Activated naive CD8-positive, alpha-beta T cell (primary cell): Measurements from ENCODE around the gene ACTR2.
A peak's percentile ranks its signal among the peaks of the same experiment; 100 is the strongest.
"Not testable (repeated sequence)": the region's sequence is repeated elsewhere in the genome, so short reads cannot be mapped to it uniquely, and the experiment has no call there.

Experiments used
- H3K27ac Mint-ChIP-seq: one replicate; pipeline ENCODE4 v1.8.0; 2021; ENCODE audit warnings: mixed read lengths
- H3K27me3 Mint-ChIP-seq: one replicate; pipeline ENCODE4 v1.8.0; 2021; ENCODE audit warnings: mixed read lengths
- H3K36me3 Mint-ChIP-seq: one replicate; pipeline ENCODE4 v1.8.0; 2021; ENCODE audit warnings: mixed read lengths
- H3K4me1 Mint-ChIP-seq: one replicate; pipeline ENCODE4 v1.8.0; 2021; ENCODE audit warnings: low read depth, mixed read lengths
- H3K4me3 Mint-ChIP-seq: one replicate; pipeline ENCODE4 v1.8.0; 2021; ENCODE audit warnings: mild to moderate bottlenecking, mixed read lengths
- H3K9me3 Mint-ChIP-seq: one replicate; pipeline ENCODE4 v1.8.0; 2021; ENCODE audit warnings: low read depth, mixed read lengths

The ACTR2 gene

DNA sequence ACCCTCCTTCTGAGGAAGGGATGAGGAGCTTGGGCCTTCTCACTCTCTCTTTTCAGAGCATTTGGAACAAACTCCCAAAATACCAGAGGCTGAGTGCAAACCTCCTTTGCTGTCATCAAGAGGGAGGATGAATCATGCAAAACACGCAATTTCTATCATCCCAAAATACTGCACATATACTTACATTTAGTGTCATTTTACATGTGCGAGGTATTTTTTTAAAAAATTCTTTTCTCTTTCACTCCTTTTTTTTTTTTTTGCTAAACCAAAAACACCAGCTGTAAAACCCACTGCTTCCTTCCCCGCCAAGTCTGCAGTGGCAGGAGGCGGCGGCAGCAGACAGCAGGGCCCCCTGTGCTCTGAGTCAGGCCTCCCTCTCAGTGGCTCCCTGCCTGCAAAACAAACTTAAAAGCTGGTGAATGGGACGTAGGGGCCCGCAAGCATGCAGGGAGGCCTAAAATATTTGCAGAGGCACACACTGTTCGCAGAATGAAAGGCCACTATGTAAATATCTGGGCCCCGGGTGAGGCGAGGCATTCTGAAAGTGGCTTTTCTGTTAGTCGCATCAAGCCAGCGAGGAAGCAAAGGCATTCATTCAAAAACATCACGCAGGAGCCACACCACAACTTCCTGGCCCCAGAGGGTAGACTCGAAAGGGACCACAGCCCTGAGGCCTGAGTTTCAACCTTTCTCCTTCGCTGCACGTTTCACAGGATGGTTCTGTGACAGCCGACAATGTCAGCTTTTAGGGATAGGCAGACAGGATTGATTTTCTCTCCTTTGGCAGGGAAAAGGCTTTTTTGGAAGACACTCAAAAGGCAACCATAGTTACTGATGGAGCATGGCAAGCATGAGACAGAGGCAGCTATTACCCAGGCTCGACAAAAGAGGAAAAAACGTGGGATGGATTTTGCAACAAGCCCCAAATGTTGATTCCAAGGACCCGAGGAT, 73.4 kb downstream of the ACTR2 start:
- peak overlapping the region; percentile 83 for H3K4me3 Mint-ChIP-seq
- no peaks in the 10 kb centered on the region for H3K9me3 Mint-ChIP-seq
- H3K4me1 Mint-ChIP-seq: peaks cover 42% of the 10 kb centered on the region
- no peaks in the 10 kb centered on the region for H3K36me3 Mint-ChIP-seq
- peak overlapping the region; percentile 96 for H3K27ac Mint-ChIP-seq
- H3K27me3 Mint-ChIP-seq: peaks cover 6% of the 10 kb centered on the region

DNA sequence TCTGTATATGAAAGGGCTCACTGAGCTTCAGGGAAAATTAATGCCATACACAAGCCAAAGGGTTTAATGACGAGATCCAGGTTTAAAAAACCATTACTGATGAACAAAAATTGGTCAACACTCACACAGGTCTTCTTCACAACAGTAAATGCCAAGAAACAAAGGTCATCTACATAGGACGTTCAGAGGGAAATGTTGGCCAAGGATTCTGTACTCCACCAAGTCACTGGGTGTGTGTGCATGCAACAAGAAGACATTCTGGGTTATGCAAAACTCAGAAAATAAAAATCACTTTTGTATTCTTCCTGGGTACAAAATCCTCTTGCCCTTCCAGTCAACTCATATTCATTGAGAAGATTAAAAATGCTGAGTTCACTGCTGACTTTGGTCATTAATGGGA, 78.3 kb downstream of the ACTR2 start:
- peaks cover 23% of the 10 kb centered on the region for H3K4me1 Mint-ChIP-seq

DNA sequence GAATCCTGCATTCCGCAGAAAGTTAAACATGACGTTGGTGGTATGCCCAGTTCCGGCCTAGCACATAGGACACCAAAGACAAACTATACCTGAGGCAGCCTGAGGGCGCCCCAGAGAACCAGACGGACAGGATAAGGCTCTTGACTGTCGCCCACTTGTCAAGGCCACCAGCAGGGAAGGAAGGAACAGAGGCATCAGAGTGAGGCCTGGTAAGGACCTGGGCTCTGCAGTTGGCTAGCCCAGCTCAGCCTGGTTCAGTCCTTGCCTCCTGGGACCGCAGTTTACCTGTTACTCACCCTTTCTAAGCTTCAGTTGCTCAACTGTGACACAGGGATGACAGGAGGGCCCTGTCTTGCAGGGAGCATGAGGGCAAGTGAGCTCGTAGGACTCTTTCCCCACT, 82.1 kb downstream of the ACTR2 start:
- H3K4me1 Mint-ChIP-seq: no peaks in the 10 kb centered on the region
- no peak overlapping the region for H3K4me3 Mint-ChIP-seq
- H3K27ac Mint-ChIP-seq: no peak overlapping the region
- no peaks in the 10 kb centered on the region for H3K9me3 Mint-ChIP-seq
- H3K36me3 Mint-ChIP-seq: peaks cover 7% of the 10 kb centered on the region
- H3K27me3 Mint-ChIP-seq: no peaks in the 10 kb centered on the region

More for the DNA sequence above, 78.3 kb downstream of the ACTR2 start:
- H3K36me3 Mint-ChIP-seq: no peaks in the 10 kb centered on the region
- no peak overlapping the region for H3K4me3 Mint-ChIP-seq
- H3K27me3 Mint-ChIP-seq: peaks cover 2% of the 10 kb centered on the region
- no peaks in the 10 kb centered on the region for H3K9me3 Mint-ChIP-seq
- H3K27ac Mint-ChIP-seq: no peak overlapping the region

DNA sequence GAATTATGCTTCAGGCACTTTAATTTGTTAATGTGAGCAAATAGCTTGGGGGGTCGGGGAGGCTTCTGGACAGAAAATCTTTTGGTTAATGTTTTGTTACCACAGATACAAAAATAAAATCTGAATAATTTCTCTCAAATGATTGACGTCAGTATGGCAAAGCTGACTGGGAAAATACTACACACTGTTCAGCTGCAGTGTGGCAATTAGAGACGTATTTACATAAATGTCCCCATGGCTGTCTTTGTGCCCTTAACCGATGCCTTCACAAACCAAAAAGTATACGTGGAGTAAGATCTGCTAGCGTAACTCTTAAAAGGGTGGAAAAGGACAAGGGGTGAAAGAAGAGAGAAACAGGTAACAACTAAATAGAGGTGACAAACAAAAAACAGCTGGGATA, 83.4 kb downstream of the ACTR2 start:
- Mint-ChIP-seq H3K9me3 (no peaks in the 10 kb centered on the region), H3K4me3 (no peak overlapping the region), H3K36me3 (peaks cover 7% of the 10 kb centered on the region), H3K27ac (no peak overlapping the region), H3K4me1 (no peaks in the 10 kb centered on the region), H3K27me3 (no peaks in the 10 kb centered on the region)

DNA sequence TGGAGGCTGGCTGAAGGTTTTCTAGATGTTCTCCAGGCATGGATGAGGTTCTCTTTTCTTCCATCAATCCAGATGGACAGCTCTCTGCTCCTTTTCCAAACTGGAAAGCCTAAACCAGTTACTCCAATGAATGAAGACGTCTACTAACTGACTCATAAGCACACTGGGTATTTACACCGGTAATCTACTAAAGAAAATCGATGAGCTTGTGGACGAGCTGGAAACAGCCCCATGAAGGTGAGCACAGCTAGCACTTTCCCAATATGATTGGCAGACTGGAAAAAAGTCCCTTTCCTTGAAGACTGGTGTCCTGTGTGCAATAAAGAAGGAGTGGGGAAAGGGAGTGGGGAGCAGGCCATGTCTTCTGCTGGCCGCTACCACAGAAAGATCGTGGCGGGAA, 84.0 kb downstream of the ACTR2 start:
- H3K9me3 Mint-ChIP-seq: no peaks in the 10 kb centered on the region
- no peak overlapping the region for H3K4me3 Mint-ChIP-seq
- H3K4me1 Mint-ChIP-seq: no peaks in the 10 kb centered on the region
- peaks cover 7% of the 10 kb centered on the region for H3K36me3 Mint-ChIP-seq
- no peaks in the 10 kb centered on the region for H3K27me3 Mint-ChIP-seq
- H3K27ac Mint-ChIP-seq: no peak overlapping the region

DNA sequence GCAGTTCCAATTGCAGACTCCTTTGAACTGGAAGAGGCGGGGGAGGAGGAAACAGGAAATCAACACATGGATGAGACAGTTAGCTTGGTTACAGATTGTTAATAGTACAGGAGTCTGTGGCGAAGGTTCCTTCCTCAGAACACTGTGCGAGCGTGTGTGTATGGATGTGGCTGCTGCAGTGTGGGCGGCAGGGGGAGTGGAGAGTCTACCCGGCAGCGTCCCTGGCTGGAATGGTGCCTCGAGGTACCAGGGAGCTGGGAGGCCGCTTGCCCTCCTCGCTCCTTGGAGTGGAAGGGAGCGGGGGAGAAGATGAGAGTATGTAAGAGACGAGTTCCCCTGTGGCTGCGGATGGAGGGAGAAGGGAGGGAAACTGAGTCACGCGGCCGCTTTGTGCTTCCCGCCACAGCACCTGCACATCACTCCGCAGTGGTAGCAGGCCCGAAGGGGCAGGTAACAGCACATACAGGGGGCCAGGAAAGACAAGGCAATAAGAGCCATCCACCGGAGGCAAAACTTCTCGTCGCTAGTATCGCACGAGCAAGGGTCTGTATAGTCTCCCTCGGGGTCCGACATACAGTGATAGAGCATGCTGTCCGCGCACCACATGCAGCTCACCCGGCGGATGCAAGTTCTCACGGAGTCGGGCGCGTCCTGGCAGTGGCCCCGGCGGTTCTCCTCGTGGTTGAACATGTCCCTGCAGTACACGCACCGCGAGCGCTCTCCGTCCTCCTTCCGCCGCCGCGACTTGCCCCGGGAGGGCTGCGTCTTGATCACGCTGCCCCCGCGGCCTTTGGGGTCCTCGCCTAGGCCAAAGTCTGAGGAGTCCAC, 85.7 kb downstream of the ACTR2 start:
- Mint-ChIP-seq H3K27me3 (no peaks in the 10 kb centered on the region), H3K36me3 (peaks cover 7% of the 10 kb centered on the region), H3K27ac (no peak overlapping the region)

DNA sequence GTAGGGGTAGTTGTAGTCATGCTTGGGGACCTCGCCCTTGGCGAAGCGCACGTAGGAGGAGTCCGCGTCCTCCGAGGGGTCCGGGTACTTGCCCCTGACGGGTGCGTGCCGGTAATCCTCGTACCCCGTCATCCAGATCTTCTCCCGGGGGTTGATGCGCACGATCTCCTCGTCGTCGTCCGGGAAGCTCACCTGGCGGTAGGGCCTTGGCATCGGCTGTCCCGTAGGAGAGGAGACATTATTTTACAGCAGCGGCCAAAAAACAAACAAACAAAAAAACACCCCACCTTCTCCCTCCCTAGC, 86.3 kb downstream of the ACTR2 start:
- Mint-ChIP-seq H3K9me3 (no peaks in the 10 kb centered on the region), H3K27me3 (no peaks in the 10 kb centered on the region), H3K27ac (no peak overlapping the region), H3K4me3 (no peak overlapping the region), H3K4me1 (no peaks in the 10 kb centered on the region), H3K36me3 (peaks cover 7% of the 10 kb centered on the region)

More for the DNA sequence above, 85.7 kb downstream of the ACTR2 start:
- Mint-ChIP-seq H3K4me3 (no peak overlapping the region), H3K9me3 (no peaks in the 10 kb centered on the region), H3K4me1 (no peaks in the 10 kb centered on the region)

DNA sequence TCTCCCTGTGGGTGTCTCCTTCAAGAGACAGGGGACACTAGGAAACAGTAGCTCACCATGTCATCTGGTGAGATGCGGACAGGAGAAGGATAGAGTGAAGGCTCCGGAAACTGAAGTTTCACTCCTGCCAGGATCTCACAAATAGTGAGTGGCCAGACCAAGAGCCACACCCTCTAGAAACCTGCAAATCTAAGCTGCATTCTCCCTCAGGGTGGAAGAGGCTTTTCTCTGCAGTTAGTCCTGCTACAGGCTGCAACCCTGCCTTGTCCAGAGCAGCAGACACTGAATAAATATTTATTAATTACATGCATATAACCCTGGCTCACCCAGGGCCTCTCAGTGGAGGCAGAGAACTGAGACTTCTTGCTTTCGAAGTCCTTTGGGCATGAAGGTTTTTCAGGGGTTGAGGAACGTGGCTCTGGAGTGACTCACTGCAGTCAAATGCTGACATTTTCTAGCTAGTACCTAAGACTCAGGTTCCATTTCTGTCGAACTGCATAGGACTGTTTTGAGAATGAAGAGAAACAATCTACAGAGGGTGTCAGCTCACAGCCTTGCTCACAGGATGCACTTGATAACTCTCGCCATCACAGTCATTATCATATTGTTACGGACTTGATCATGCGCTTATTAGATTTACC, 87.3 kb downstream of the ACTR2 start:
- no peaks in the 10 kb centered on the region for H3K27me3 Mint-ChIP-seq
- H3K36me3 Mint-ChIP-seq: peaks cover 8% of the 10 kb centered on the region
- no peak overlapping the region for H3K27ac Mint-ChIP-seq
- no peak overlapping the region for H3K4me3 Mint-ChIP-seq
- no peaks in the 10 kb centered on the region for H3K9me3 Mint-ChIP-seq
- no peaks in the 10 kb centered on the region for H3K4me1 Mint-ChIP-seq

DNA sequence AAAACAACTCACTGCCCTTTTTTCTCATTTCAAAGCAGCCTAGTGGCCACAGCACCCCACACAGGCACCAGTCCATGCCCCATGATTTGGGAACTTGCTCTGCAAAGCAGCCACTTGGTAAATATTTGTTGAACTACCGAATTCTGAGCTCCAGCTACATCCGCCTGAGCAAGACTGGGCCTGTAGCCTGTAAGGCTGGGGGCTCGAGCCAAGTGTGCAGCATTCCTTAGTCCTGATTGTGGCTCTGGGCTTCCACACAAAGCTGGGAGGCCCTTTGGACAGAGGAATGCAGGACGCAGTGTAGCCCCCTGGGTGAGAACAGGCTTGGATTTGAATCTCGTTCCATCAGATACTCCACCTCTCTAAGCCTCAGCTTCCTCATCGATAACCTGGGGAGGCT, 88.4 kb downstream of the ACTR2 start:
- Mint-ChIP-seq H3K36me3 (peaks cover 8% of the 10 kb centered on the region), H3K27me3 (no peaks in the 10 kb centered on the region), H3K27ac (no peak overlapping the region)

DNA sequence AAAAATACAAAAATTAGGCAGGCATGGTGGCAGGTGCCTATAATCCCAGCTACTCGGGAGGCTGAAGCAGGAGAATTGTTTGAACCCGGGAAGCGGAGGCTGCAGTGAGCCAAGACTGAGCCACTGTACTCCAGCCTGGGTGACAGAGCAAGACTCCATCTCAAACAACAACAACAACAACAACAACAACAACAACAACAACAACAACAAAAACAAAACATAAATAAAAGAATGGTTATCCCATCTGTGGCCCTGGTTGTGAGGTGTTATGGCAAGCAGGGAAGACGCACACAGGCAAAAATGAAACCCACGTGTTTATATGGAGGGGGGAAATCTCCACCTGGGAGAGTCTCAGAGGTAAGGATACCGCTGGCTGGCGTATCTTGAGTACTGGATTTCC, 89.7 kb downstream of the ACTR2 start:
- not testable (repeated sequence) for H3K9me3 Mint-ChIP-seq, H3K4me1 Mint-ChIP-seq, H3K27ac Mint-ChIP-seq, H3K36me3 Mint-ChIP-seq, H3K27me3 Mint-ChIP-seq, H3K4me3 Mint-ChIP-seq

More for the DNA sequence above, 88.4 kb downstream of the ACTR2 start:
- Mint-ChIP-seq H3K4me3 (no peak overlapping the region), H3K9me3 (no peaks in the 10 kb centered on the region), H3K4me1 (no peaks in the 10 kb centered on the region)

DNA sequence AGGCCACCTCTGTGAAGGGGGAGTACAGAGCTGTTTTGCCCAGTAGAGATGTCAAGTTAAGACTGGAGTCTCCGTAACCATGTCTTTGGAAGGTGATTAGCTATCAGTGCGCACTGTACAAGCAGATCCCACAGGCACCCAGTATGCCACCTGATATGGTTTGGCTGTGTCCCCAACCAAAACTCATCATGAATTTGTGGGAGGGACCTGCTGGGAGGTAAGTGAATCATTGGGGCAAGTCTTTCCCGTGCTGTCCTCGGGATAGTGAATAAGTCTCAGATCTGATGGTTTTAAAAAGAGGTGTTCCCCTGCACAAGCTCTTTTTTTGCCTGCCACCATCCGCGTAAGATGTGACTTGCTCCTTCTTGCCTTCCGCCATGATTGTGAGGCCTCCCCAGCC, 90.2 kb downstream of the ACTR2 start:
- H3K27ac Mint-ChIP-seq: no peak overlapping the region
- no peaks in the 10 kb centered on the region for H3K4me1 Mint-ChIP-seq
- H3K27me3 Mint-ChIP-seq: no peaks in the 10 kb centered on the region

DNA sequence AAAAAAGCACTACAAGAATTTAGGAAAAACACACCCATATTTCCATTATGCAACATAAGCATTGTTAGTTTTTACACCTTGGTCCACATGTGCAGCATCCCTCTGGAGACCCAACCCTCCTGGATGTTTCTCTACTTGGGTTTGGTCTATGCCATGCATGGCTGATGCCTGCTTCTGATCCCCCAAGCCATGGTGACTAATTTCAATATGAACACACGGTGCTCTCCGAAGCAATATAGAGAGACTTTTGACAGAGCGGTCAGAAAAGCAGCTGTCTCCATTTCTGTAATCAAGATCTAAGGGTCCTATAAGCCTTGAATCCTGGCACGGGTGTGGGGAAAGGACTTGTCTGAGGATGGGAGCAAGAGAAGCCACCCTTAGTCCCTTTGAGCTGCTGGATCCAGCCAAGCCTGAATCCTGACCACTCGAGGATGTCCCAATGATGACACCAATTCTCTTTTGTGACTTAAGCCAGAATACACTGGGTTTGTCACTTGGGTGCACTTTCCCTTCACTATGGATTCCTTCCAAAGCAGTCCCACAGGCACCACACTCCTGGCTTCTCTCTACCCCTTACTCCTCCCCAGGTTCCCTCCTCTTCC, 91.5 kb downstream of the ACTR2 start:
- Mint-ChIP-seq H3K4me1 (no peaks in the 10 kb centered on the region), H3K4me3 (no peak overlapping the region), H3K36me3 (peaks cover 4% of the 10 kb centered on the region), H3K9me3 (no peaks in the 10 kb centered on the region), H3K27ac (no peak overlapping the region), H3K27me3 (no peaks in the 10 kb centered on the region)

More for the DNA sequence above, 90.2 kb downstream of the ACTR2 start:
- Mint-ChIP-seq H3K36me3 (peaks cover 7% of the 10 kb centered on the region), H3K4me3 (no peak overlapping the region), H3K9me3 (no peaks in the 10 kb centered on the region)

DNA sequence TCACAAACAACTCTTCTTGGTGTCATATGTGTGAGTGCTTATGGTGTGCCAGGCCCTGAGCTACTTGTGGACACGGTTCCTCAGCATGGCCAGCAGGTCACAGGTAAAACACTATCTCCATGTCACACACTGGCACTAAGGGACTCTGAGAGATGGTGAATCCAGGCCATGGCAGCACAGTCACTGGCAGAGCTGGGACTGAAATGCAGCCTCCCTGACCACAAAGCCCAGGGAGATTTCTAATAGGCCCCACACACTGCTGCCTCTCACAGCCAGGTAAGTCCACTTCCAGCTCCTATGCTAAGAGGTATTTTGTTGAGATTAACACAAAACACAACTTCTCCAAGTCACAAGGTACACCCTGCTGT, 92.0 kb downstream of the ACTR2 start:
- no peak overlapping the region for H3K4me3 Mint-ChIP-seq
- H3K27me3 Mint-ChIP-seq: no peaks in the 10 kb centered on the region
- H3K9me3 Mint-ChIP-seq: no peaks in the 10 kb centered on the region
- no peak overlapping the region for H3K27ac Mint-ChIP-seq
- no peaks in the 10 kb centered on the region for H3K4me1 Mint-ChIP-seq
- peaks cover 6% of the 10 kb centered on the region for H3K36me3 Mint-ChIP-seq

DNA sequence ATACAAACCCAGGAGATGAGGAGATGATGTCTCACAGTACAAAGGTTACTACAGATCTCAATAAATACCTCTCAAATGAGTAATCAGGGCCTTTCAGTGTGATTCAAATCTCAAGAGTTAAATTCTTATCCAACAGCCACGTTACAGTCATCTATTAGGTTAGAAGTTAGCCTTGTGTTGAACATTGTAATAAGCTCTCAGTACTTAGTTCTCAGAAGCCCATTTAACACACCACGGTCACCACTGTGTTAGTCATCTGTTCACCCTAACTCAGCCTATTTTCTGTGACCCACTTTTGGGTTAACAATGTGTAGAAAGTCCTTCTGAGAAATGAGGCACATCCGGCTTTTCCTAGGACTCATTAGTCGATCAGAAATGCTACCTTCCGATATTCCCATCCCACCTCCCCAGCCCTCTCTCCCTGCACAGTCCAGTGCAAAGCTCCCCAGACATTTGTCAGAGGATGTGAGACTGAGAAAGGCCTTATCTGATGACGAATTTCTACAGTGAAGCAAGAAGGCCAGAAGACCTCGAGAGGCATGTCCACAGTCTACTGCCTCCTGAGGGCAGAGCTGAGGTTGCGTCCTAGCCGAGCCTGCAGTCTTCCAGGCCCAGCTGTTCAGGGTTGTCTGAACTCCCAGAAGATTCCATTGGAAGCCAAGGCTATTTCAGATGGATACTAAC, 92.6 kb downstream of the ACTR2 start:
- H3K4me3 Mint-ChIP-seq: no peak overlapping the region
- H3K36me3 Mint-ChIP-seq: peaks cover 6% of the 10 kb centered on the region
- peak overlapping the region; percentile 22 for H3K27ac Mint-ChIP-seq
- H3K27me3 Mint-ChIP-seq: no peaks in the 10 kb centered on the region
- H3K4me1 Mint-ChIP-seq: no peaks in the 10 kb centered on the region
- no peaks in the 10 kb centered on the region for H3K9me3 Mint-ChIP-seq
